NT2/D1 (cell line): ENCODE data around the gene SPACA1.

Experiments
- DNase-seq: peaks from one replicate; pipeline ENCODE4 v3.0.0-alpha.2; 2011; ENCODE audit warnings: low read depth, low spot score
- H3K27me3 ChIP-seq: 2 replicates; pipeline ENCODE4 v1.6.0; 2011; ENCODE audit warnings: mild to moderate bottlenecking; ENCODE audit not compliant: insufficient read length, insufficient read depth
- H3K36me3 ChIP-seq: 2 replicates; pipeline ENCODE4 v1.6.1; 2011; ENCODE audit warnings: mild to moderate bottlenecking, low read length, mixed read lengths; ENCODE audit not compliant: insufficient read depth, insufficient read length
- H3K4me1 ChIP-seq: 2 replicates; pipeline ENCODE4 v1.5.1; 2011; ENCODE audit not compliant: insufficient read depth, insufficient read length
- H3K4me3 ChIP-seq: 2 replicates; pipeline ENCODE4 v1.5.1; 2011; ENCODE audit warnings: low read depth; ENCODE audit not compliant: insufficient read length
- H3K9ac ChIP-seq: 2 replicates; pipeline ENCODE4 v1.6.0; 2011; ENCODE audit warnings: low read depth; ENCODE audit not compliant: insufficient read length
- H3K9me3 ChIP-seq: 2 replicates; pipeline ENCODE4 v1.5.1; 2011; ENCODE audit warnings: mild to moderate bottlenecking, low read length; ENCODE audit not compliant: insufficient read depth
- SUZ12 ChIP-seq: IDR thresholded peaks from 2 replicates; pipeline ENCODE4 v1.6.1; 2011; ENCODE audit not compliant: insufficient read length, insufficient read depth; ENCODE audit errors: extremely low read depth
- YY1 ChIP-seq: IDR thresholded peaks from 2 replicates; pipeline ENCODE4 v1.6.1; 2011; ENCODE audit not compliant: insufficient read length, insufficient read depth
- ZNF274 ChIP-seq: IDR thresholded peaks from 2 replicates; pipeline ENCODE4 v1.6.1; 2011; ENCODE audit warnings: mild to moderate bottlenecking, low read depth, low read length

Gene SPACA1

DNA sequence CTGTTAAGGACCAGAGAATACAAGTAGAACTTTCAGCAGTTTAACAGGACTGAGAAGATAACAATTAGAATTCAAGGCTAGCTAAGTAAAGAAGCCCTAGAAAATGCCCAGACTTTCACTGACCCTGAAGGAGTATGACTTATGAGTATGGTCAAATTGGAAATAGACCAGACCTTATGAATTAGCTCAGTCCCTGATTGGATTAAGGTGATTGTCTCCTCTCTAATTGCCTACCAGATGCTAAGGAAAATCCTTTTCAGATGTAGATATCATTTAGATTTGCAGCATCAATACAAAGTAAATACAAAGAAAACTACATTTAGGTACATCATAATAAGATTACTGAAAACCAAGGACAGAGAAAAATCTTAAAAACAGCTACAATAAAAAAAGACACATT, 59.6 kb downstream of the SPACA1 start:
- no peak for DNase-seq
- Histone ChIP-seq H3K27me3 (no peaks in the 10 kb centered on the region), H3K36me3 (no peaks in the 10 kb centered on the region), H3K9me3 (no peaks in the 10 kb centered on the region), H3K4me3 (no peak overlapping the region), H3K4me1 (no peaks in the 10 kb centered on the region), H3K9ac (no peak overlapping the region)
- TF ChIP-seq YY1: no peak
- TF ChIP-seq ZNF274: no peak
- no peak for TF ChIP-seq SUZ12

DNA sequence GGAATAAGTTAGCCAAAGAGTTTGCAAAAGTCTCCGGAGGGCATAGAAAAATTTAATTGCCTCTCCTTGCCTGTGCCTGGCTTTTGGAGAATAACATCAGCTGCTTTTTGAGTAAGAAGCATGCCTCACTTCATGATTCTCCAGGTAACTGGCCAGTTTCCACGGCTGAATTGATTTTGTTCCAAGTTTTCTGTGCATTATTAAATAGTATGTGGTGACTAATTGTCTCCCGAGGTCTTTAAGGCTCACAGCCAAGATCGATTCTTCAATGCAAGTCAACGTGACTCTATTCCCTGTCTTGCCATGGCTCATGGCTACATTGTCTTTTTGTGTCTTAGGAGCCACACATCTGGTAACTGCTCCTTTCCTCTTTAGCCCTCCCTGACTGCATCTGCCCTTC, 64.3 kb downstream of the SPACA1 start:
- Histone ChIP-seq H3K36me3 (no peaks in the 10 kb centered on the region), H3K4me3 (no peak overlapping the region), H3K27me3 (no peaks in the 10 kb centered on the region), H3K9me3 (no peaks in the 10 kb centered on the region), H3K9ac (no peak overlapping the region), H3K4me1 (no peaks in the 10 kb centered on the region)
- no peak for DNase-seq
- TF ChIP-seq YY1: no peak
- no peak for TF ChIP-seq ZNF274
- TF ChIP-seq SUZ12: no peak

DNA sequence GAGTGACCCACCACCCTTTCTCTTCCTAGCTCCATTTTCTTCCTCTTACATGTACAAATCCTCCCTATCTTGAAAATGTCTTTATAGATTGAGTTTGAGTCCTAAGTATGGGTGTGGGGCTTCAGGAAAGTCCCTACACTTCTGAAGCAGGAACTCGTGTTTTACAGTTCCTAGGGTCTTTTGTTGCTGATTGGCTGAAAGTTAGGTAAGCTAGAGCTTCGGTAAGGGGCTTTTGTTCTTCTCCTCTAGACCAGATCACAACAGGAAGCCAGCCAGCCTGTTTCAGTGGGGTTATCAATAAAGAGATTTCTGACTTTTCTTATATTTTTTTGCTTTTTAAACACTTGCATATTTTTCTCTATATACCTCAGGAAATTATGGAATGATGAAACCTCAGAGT, 67.2 kb downstream of the SPACA1 start:
- no peak for DNase-seq
- H3K9ac ChIP-seq: no peak overlapping the region
- no peaks in the 10 kb centered on the region for H3K9me3 ChIP-seq
- no peaks in the 10 kb centered on the region for H3K4me1 ChIP-seq
- TF ChIP-seq ZNF274: no peak
- no peak for TF ChIP-seq SUZ12
- TF ChIP-seq YY1: no peak
- H3K36me3 ChIP-seq: no peaks in the 10 kb centered on the region
- H3K4me3 ChIP-seq: no peak overlapping the region
- H3K27me3 ChIP-seq: no peaks in the 10 kb centered on the region

DNA sequence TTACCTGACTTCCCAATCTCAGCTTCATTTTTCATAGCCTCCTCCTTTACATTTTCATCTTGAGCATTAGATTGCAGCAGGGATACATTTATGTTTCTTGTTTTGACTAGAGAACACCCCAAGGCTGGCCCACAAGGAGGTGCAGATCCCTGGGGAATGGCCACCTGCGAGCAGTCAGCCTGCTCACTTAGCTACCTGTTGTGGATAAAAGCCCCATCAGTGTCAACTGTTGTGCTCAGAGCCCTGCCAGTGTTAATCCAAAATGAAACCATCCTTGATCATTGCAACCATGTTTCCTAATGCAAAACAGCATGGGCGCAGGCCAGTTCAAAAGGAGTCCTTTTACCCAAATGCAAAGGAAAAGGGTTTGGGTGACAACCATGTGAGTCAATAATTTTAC, 67.7 kb downstream of the SPACA1 start:
- no peaks in the 10 kb centered on the region for H3K27me3 ChIP-seq
- DNase-seq: no peak
- H3K9me3 ChIP-seq: no peaks in the 10 kb centered on the region
- H3K9ac ChIP-seq: no peak overlapping the region
- H3K36me3 ChIP-seq: no peaks in the 10 kb centered on the region
- H3K4me1 ChIP-seq: no peaks in the 10 kb centered on the region
- TF ChIP-seq SUZ12 (no peak), YY1 (no peak), ZNF274 (no peak)
- no peak overlapping the region for H3K4me3 ChIP-seq

DNA sequence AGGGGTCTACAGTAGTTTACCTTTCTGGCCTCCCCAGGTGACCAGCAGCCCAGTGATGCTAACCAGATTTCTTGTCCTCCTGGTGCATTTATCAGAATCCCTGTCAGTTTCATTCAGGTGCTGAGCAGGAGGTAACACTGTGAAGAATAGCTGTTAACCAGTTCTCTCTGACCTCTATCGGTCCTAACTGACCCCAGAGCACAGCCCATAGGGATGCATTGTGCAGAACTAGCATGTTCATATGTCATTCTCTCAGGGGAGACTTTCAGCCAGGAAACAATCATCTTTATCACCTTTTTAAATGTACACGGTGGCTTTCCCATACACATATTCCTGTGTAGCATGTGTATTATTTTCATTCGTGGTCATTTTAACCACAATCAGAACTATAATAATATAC, 68.6 kb downstream of the SPACA1 start:
- TF ChIP-seq SUZ12 (no peak), ZNF274 (no peak), YY1 (no peak)

More for the DNA sequence above, 68.6 kb downstream of the SPACA1 start:
- Histone ChIP-seq H3K4me1 (no peaks in the 10 kb centered on the region), H3K27me3 (no peaks in the 10 kb centered on the region), H3K9ac (no peak overlapping the region), H3K9me3 (no peaks in the 10 kb centered on the region), H3K36me3 (no peaks in the 10 kb centered on the region), H3K4me3 (no peak overlapping the region)
- no peak for DNase-seq
